ENCODE measurements around the gene FBXL16.

Gene FBXL16

GRCh38 chr16:676565-676902 lies 29.1 kb downstream of the FBXL16 start:
- ChIA-PET POLR2A (no interaction called here), CTCF (interaction anchor here (1.3 to 1.4 kb wide), 2 partner anchors 9 to 28 kb away, joined by 3 to 4 read pairs; no protein-coding TSS in a partner anchor)
- no peak for TF ChIP-seq CTCF (IDR thresholded peaks at IDR 0.05; ENCODE audit: control extremely low read depth, extremely low read depth, low read depth, missing control alignments)
- no peak for DNase-seq (ENCODE audit: extremely low spot score)

DNA sequence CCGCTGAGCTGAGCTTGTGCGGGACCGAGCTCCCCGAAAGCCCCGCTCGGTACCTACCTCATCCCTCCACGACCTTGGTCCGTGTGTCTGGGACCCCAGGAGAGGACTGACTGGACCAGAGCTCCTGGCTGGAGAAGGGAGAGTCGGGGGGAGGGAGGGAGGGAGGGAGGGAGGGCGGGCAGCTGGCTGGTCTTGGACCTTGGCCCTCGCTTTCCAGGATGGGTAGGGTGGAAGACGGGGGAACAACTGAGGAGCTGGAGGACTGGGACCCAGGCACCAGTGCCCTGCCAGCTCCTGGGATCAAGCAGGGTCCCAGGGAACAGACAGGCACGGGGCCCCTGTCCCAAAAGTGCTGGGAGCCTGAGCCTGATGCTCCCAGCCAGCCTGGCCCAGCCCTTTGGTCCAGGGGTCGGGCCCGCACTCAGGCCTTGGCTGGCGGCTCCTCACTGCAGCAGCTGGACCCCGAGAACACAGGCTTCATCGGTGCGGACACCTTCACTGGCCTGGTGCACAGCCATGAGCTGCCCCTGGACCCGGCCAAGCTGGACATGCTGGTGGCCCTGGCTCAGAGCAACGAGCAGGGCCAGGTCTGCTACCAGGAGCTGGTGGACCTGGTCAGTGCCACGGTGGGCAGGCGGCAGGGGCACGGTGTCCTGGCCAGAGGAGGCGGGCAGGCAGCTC lies 29.6 kb downstream of the FBXL16 start:
- CTCF ChIA-PET = interaction anchor here (1.0 to 1.6 kb wide), 5 partner anchors 8 to 28 kb away, joined by 3 to 5 read pairs (median 4); partner anchors contain the start of gene JMJD8

DNA sequence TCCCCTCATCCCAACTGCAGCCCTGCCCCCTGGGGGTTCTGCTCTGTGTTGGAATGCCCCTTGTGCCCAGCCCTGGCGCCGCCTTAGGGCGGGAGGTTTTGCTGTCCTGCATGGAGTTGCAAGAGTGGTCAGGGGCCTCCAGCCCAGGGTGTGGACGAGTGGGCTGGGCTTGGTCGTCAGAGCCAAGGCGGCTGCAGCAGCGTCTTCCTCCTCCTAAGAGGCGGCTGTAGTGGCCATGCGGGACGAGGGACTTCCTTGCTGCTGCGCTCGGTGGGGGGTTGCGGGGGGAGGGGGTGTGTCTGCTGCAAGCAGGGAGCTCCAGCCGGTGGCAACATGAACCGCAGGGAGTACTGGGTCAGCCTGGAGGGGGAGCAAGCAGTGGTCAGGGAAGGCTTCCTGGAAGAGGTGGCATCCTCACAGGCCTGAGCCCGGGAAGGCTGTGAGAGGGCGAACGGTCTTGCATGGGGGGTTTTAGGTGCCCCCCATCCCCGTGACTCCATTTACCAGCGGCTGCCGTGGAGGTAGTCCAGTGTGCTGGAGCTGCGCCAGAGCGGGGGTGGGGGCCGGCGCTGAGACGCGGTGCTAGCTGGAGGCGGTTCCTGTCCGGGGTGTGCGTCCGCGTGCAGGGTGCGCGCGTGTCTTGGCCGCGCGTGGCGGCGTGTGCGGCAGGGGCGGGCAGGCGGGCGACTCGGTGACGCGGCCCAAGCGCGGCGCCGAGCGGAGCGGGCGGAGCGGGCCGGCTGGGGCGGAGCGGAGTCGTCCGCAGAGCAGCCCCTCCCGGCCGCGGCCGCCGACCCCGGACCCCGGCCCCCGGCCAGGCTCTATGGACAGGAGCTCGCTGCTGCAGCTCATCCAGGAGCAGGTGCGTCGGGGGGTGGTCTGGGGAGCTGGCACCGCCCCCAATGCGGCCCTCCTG lies 30.4 kb downstream of the FBXL16 start, which contains the start of gene RHBDL1:
Gene RHBDL1 (plus strand): TSS at position 704 of the 916 bp plus-strand sequence. CDS start 120 bp downstream, at position 824.
- ChIA-PET POLR2A (no interaction called here), CTCF (interaction anchor here (1.0 to 1.6 kb wide), 6 partner anchors 8 to 27 kb away, joined by 3 to 5 read pairs (median 4); partner anchors contain the start of gene JMJD8)
- TF ChIP-seq CTCF (IDR thresholded peaks at IDR 0.05; ENCODE audit: control extremely low read depth, extremely low read depth, low read depth, missing control alignments) = no peak
- no peak for DNase-seq (ENCODE audit: extremely low spot score)

More for the DNA sequence above, 29.6 kb downstream of the FBXL16 start:
- no peak for DNase-seq (ENCODE audit: extremely low spot score)
- TF ChIP-seq CTCF (IDR thresholded peaks at IDR 0.05; ENCODE audit: control extremely low read depth, extremely low read depth, low read depth, missing control alignments) = no peak
- POLR2A ChIA-PET = no interaction called here

DNA sequence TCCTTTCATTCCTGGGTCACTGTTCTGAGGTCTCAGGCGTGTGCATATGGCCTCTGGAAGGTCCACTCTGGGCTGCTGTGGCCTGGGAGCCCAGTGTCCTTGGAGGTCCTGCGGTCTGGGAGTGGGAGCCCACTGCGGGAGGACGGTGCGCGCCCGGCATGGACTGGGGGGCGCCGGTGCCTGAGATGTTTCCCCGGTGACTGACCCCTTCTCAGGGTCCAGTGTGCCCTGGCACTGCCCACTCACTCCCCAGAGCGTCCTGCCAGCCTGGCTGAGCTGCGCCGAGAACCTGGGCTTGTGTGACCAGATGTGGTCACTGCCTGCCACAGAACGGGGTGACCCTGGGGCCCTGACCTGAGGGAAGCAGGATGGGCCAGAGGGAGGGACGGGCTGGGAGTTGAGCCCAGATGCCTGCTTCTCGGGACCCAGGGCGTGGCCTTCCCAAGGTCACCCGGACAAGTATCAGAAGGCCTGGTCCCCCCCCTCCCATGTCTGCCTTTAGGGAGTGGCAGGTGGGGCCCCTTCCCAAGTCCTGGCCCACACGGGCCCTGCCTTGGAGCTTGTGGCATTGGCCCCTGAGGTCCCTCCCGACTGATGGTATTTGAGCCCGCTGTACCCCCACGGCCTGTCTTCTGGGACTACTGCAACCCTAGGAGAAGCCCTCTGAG lies 31.3 kb downstream of the FBXL16 start:
- no peak for TF ChIP-seq CTCF (IDR thresholded peaks at IDR 0.05; ENCODE audit: control extremely low read depth, extremely low read depth, low read depth, missing control alignments)
- no peak for DNase-seq (ENCODE audit: extremely low spot score)
- ChIA-PET CTCF (interaction anchor here (1.4 to 1.6 kb wide), 3 partner anchors 11 to 15 kb away, joined by 3 to 5 read pairs (median 3); no protein-coding TSS in a partner anchor), POLR2A (no interaction called here)

DNA sequence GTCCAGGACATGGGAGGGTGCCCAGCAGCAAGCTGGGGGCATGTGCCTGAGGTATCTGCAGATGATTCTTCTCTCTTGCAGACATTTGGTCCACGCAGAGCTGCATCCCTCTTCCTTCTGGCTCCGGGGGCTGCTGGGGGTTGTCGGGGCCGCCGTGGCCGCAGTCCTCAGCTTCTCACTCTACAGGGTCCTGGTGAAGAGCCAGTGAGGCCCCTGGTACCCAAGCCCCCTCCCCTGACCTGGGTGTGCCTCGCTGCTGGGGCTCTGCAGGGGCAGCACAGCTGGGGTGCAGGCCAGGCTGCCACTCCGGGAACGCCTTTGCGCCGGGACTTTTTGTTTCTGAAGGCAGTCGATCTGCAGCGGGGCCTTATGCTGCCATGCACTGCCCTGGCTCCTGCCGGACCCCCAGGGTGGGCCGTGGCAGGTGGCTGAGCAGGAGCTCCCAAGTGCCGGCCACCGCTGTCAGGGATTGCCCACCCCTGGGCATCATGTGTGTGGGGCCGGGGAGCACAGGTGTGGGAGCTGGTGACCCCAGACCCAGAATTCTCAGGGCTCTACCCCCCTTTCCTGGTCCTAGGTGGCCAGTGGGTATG lies 32.1 kb downstream of the FBXL16 start:
- POLR2A ChIA-PET = interaction anchor here (0.7 kb wide), 1 partner anchor 32 kb away, joined by 3 read pairs; the partner anchor contains the start of gene MCRIP2
- TF ChIP-seq CTCF (IDR thresholded peaks at IDR 0.05; ENCODE audit: control extremely low read depth, extremely low read depth, low read depth, missing control alignments) = no peak
- CTCF ChIA-PET = no interaction called here
- DNase-seq (ENCODE audit: extremely low spot score) = no peak
